ENCODE data around the gene TSPAN31.

The TSPAN31 gene

DNA sequence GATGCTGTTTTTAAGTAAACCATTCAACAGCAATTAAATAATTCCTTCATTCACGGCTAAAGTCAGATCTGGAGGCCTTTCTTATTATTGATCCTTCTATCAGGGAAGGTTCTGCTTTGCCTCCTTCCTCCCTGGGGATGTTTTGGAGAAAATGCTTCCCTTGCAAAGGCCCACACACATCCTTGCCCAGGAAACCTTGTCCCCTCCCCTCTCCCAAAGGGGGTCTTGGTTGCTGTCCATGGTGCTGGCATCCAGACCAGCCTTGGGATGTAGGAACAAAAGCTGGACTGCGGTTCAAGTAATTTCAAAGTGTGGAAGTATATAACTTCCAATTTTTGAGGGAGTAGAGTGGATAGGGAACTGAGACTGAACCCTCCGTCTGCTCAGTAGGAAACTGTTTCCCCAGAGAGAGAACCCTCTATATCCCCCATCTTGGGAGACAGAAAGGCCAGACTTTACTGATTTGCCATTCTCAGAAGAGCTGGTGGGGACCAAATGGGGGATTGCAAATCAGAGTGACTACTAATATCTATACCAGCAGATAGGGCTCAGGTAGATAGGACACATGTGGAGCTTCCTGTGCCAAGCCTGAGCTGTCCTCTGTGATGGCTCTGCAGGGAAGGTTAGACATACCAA is 15.6 kb downstream of the TSPAN31 start:
- TF ChIP-seq FOXP2 (optimal IDR thresholded peaks at IDR 0.05; ENCODE audit: borderline replicate concordance, extremely low read depth, extremely low read length, insufficient read depth) (no peak), REST (IDR thresholded peaks at IDR 0.05; ENCODE audit: insufficient read depth in 1 of 2, low read depth in 2 of 2, low read length in 2 of 2) (peak; percentile 87 to 97)

DNA sequence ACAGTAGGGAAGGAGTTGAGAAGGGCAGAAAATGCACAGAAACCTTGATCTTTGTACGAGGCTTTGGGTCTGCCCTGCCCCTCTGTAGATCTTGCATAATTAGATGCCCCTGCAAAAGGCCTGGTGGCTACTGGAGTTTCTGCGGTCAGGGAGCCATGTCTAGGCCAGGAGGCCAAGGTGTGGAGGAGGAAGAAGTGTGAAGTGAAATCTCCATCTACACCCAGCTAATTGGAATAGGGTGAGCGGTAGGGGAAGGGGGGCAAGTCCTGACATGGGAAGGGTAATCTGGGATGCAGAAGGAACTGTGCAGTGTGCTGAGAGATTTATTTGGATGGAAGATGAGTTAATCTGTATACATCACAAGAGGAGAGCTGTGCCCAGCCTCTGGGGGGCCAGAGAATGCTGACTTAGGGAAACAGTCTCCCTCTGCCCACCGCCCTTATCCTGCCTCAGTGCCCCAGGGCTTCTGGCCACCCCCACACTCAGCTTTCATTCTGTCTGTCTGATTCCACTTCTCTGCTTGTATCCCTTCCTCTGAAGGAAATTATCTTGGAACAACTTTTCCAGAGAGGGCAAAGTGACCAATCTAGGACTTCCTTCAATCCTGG is 16.7 kb downstream of the TSPAN31 start:
- no peak for TF ChIP-seq FOXP2 (optimal IDR thresholded peaks at IDR 0.05; ENCODE audit: borderline replicate concordance, extremely low read depth, extremely low read length, insufficient read depth)
- no peak for TF ChIP-seq SIN3A (IDR thresholded peaks at IDR 0.05; ENCODE audit: borderline replicate concordance, insufficient read depth, low read length)
- no peak for TF ChIP-seq REST (IDR thresholded peaks at IDR 0.05; ENCODE audit: insufficient read depth in 1 of 2, low read depth in 2 of 2, low read length in 2 of 2)
- TF ChIP-seq POLR2AphosphoS5 (IDR thresholded peaks at IDR 0.05; ENCODE audit: low read depth, low read length), result no peak
- TF ChIP-seq TAF1 (IDR thresholded peaks at IDR 0.05; ENCODE audit: borderline replicate concordance, insufficient read depth, low read length), result no peak

DNA sequence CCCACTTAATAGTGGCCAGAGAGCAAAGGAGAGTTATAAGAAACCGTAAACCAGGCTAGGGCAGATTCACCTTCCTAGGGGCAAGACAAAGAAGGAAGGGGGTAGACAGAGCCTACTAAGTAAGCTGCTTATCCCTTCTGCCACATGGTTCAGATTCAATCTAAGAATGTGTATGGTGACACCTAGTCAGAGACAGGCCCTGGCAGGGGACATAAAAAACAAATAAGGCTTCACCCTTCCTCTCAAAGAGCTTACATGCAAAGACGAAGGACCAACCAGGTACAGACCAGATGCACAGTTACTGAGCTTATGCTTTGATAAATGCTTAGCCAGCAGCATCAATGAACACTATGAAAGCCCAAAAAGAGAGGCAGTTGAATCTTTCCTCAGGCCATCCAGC is 17.6 kb downstream of the TSPAN31 start:
- TF ChIP-seq REST (IDR thresholded peaks at IDR 0.05; ENCODE audit: insufficient read depth in 1 of 2, low read depth in 2 of 2, low read length in 2 of 2) (no peak), POLR2AphosphoS5 (IDR thresholded peaks at IDR 0.05; ENCODE audit: low read depth, low read length) (no peak), TAF1 (IDR thresholded peaks at IDR 0.05; ENCODE audit: borderline replicate concordance, insufficient read depth, low read length) (no peak), FOXP2 (optimal IDR thresholded peaks at IDR 0.05; ENCODE audit: borderline replicate concordance, extremely low read depth, extremely low read length, insufficient read depth) (no peak), SIN3A (IDR thresholded peaks at IDR 0.05; ENCODE audit: borderline replicate concordance, insufficient read depth, low read length) (no peak)

GRCh38 chr12:57763881-57764661 is 19.2 kb downstream of the TSPAN31 start:
- TF ChIP-seq TAF1 (IDR thresholded peaks at IDR 0.05; ENCODE audit: borderline replicate concordance, insufficient read depth, low read length) (no peak), FOXP2 (optimal IDR thresholded peaks at IDR 0.05; ENCODE audit: borderline replicate concordance, extremely low read depth, extremely low read length, insufficient read depth) (no peak), SIN3A (IDR thresholded peaks at IDR 0.05; ENCODE audit: borderline replicate concordance, insufficient read depth, low read length) (no peak), REST (IDR thresholded peaks at IDR 0.05; ENCODE audit: insufficient read depth in 1 of 2, low read depth in 2 of 2, low read length in 2 of 2) (no peak), POLR2AphosphoS5 (IDR thresholded peaks at IDR 0.05; ENCODE audit: low read depth, low read length) (no peak)
